COLO829 (cell line): ENCODE data around the gene CDC20B.
"Not testable (repeated sequence)": the region's sequence is repeated elsewhere in the genome, so short reads cannot be mapped to it uniquely, and the experiment has no call there.

Experiments used
- DNase-seq: peaks from one replicate; pipeline ENCODE4 v3.0.0; 2012; ENCODE audit warnings: low spot score

The CDC20B gene

DNA sequence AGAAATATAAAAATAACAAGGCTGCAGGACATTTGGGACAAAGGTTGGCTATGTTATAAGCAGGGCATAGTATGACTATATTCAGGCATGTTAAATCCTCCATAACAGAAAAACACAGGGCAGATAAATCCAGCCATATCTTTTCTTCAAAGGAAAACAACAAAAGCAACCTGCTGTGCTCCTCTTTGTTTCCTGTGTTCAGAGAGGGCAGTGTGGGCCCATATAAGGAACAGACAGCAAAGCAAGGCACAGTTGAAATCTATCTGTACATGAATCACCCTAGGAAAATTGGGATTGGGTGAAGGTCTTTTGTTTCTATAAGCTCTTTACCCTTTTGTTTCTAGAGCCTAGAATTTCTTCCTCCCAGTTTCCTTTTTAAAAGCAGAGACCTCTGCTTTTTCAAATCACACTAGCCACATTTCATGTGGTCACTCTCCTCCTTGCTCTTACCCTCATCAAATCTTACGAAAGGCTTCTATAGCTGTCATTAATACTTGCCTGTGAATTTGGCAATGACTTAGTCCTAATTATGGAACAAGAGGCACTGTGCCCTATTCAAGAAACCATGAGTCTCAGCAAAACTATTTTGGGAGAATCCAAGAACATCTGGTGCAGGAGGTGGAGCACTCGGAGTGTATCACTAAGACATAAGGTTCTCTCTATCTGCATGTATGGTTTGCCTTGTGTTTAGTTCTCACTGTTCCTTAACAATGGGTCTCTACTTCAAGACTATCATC, 68.8 kb downstream of the CDC20B start:
- DNase-seq: no peak

DNA sequence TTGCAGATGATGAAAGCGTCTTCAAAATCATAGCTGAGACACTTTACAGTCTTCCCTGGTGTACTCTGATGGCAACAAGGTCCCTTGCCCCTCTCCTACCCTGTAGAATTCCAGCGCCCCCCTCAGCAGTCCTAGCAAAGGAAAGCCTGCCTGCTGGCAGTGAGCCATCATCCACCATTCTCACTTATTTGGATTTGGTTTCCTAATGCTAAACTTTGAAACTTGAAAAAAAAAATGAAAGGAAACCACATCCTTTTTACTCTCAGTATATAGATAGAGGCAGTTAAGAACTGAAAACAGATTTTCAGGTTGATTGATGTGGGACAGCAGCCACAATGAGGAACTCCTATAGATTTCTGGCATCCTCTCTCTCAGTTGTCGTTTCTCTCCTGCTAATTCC, 70.6 kb downstream of the CDC20B start, which contains the start of gene GZMA:
Gene GZMA (plus strand): TSS at position 299 of the 400 bp plus-strand sequence. CDS start 37 bp downstream, at position 336.
- DNase-seq: no peak

GRCh38 chr5:55101556-55102276, 71.3 kb downstream of the CDC20B start:
- DNase-seq: no peak

GRCh38 chr5:55101148-55101547, 71.8 kb downstream of the CDC20B start:
- DNase-seq: not testable (repeated sequence)

GRCh38 chr5:55096861-55097260, 76.1 kb downstream of the CDC20B start:
- DNase-seq: no peak

- DNase-seq: no peak
These were observed 76.8 kb downstream of the CDC20B start for GRCh38 chr5:55096182-55096581.

- DNase-seq: not testable (repeated sequence)
These were observed 82.0 kb downstream of the CDC20B start for GRCh38 chr5:55091011-55091410.

DNA sequence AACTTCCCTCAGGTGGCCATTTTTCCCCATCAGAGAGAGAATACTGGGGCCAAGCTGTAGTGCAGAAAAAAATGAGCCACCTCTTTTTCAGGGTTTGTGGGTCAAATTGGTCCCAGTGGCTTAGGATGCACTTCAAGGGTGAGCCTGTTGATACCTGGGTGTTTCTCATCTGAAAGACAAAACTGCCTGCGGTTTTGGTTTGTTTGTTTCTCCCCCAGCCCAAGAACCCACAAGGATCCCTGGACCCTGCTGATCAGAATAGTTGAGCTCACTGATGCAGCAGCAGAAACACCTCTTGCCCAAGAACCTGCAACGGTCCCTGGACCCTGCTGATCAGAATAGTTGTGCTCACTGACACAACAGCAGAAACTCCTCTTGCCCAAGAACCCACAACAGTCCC, 83.7 kb downstream of the CDC20B start:
- not testable (repeated sequence) for DNase-seq

DNA sequence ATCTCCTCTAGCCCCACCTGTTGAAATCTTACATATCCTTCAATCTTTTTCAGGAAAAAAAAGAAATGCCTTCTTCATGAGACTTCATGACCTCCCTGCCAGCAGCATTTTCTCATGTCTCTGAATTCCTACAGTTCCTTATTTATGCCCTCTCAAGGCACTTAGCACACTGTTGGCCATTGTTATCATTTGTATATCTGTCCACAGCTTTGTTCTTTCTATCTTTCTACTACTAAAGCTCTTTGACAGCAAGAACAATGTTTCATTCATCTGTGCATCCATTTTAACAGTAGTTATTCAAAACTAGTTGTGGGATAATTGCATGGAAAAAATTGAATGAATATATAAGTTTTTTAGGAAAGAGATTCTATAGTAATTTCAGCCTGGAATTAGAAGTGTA, 91.4 kb downstream of the CDC20B start:
- DNase-seq: peak; percentile 24

GRCh38 chr5:55073211-55073610, 99.8 kb downstream of the CDC20B start:
- no peak for DNase-seq

DNA sequence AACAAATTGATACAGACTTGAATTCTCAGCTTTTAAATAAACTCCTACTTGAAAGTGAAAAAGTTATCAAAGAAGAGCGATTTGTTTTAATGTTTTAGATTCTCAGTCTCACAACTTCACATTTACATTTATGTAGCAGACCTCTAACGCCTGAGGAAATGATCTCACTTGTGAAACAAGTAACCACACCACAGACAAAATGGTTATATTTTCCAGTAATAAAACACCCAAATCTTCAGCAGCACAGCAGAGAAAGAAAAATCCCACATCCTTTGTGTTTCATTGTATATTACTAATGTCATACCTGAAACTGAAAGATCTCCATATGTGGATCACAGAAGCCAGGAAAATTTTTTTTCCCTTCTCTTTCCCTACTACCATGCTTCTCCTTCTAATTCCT, 100.3 kb downstream of the CDC20B start:
- no peak for DNase-seq

DNA sequence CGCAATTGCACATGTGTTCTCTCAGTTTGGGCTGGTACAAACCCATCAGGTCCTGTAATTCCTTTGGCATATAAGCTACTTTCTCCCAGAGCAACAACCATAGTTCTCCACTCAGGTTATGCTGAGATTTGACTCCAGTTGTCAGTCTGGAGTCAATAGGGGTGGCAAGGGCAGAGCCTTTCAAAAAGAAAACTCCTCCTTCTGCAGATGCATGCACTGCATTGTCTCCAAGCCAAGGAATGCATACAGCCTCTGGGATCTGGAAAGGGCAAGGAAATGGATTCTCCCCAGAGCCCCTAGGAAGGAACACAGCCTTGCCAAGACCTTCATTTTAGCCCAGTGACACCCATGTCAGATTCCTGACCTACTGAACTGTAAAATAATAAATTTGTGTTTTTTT, 101.6 kb downstream of the CDC20B start:
- no peak for DNase-seq

DNA sequence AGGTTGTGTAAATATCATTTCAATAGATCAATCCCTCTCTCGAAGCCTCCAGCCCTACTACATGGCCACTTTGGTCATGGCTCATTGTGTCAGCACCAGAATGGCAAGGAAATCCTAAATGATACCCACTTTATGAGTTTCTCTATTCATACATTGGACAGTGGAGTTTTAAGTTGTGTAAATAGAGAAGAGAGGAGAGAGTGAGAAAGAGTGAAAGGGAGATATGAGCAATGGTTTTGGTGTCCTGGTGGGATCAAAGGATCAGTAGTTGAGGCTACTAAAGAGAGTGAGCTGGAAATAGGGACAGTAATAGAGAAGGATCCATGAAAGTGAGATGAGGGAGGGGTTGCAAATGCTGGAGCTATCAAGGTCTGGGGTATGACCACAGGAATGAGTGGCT, 102.0 kb downstream of the CDC20B start:
- DNase-seq: no peak

GRCh38 chr5:55066277-55066676, 106.7 kb downstream of the CDC20B start:
- no peak for DNase-seq

DNA sequence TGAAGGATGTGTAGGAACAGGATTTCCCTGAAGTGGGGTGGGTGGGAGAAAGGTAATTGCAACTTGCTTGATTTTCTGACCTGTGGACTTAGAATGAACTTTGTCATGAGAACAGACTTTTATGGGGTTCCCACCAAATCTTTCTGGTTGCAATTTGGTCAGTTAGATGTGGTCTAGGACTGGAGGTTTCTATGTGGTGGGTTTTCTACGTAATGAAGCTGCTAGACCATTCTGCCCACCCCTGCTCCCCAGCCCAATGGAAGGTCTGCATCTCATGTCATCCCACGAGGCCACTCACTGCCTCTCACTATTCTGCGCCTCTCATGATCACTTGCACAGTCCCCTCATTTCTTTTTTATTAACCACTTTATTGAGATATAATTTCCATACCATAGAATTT, 108.5 kb downstream of the CDC20B start:
- DNase-seq: no peak

DNA sequence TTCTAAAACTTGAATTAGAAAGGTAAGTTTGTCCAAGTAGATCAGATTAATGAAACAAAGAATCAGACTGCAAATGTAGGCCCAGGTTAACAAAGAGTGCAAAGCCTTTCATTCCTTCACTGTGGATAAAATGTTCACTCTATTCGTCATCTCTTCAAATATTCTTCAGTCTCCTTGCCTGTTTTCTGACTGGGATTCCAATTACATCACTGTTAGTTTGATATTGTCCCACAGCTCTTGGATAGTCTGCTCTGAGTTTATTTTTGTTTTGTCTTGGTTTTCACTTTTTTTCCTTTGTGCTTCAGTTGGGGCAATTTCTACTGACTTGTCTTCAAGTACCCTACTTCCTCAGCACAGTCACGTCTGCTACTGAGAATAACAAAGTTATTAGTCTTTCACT, 109.1 kb downstream of the CDC20B start:
- DNase-seq: no peak

DNA sequence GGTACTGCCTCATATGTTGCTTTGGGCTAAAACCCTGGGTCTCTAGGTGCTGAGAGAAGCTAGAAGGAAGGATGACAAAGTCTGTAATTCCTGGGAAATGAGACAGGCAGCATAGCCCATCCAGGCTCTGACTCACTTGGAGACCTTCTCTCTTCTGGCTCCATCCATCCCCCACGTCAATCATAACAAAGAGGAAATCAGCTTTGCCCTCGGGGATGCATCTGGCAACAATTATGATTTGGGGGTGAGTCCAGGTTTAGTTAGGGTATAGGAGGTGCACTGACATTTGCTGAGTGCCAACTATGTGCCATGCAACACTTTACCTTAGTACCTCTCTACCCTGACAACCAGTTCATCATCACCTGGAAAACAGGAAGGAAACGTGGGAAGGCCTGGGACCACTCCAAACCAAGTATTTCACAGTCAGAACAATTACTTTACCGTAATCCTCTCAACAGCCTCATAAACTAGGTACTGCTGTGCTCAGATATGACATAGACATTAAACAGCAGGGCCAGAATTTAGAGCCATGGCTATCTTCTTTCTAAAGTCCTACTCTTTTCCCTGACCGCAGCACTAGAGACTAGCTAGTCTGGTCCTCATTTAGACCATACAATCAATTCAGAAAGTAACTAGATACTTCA, 109.6 kb downstream of the CDC20B start:
- DNase-seq: no peak
